T-helper 22 cell (primary cell): ENCODE measurements around the gene CDK6.
"Not testable (repeated sequence)": the region's sequence is repeated elsewhere in the genome, so short reads cannot be mapped to it uniquely, and the experiment has no call there.

ENCODE experiments used
- DNase-seq: peaks from one replicate; pipeline ENCODE4 v3.0.0-alpha.2; 2020; ENCODE audit warnings: low read depth

Gene CDK6

DNA sequence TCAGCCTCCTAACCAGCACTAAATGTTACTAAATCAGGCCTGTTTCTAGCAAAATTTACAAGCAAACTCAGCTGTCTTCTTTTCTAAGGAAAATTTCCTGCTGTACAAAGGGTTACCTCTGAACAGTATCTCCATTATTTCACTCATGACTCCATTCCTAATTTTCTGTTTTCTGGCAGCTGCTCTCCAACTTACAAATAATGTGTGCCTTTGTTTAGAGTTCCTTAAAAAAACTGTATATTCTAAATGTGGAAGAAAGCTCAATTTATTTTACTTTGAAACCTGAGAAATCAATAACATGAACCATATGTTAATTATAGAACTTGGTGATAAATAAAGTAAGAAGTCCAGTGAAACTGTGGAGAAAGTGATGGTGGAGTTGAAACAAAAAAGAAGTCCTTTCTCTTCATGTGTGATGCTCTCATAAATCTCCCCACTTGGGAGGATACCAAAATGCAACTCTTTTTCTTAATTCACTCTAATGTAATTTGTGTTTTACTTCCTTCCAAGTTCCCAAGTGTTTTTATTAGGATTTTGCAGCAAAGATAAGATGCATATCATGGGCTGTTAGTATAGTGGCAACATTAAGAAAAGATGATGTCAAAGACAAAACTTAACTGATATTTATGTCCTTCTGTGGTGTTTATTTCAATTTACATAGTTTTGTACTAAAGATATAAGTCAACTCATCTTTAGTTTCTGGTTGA, 74.8 kb downstream of the CDK6 start:
- no peak for DNase-seq

DNA sequence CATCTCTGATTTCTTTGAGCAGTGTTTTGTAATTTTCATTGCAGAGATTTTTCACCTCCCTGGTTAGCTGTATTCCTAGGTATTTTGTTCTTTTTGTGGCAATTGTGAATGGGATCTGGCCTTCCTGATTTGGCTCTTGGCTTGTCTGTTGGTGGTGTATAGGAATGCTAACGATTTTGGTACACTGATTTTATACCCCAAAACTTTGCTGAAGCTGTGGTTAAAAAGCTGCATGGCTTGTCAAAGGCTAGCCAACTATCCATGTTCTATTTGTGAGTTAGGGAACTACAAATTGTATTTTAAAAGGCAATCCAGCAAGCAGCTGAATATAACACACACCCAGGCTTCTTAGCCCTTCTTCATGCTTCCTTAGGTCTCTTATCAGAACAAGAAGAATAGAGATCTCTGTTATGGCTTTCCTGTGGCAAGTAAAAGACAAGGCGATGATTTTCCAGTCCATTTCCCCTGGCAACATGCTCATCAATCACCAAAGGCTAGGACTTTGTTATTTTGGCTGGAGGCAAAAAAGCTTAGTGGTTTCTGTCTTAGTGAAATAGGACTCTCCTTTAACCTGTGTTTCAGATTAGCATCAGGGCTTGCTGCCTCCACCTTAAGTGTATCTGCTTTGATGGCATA, 77.5 kb downstream of the CDK6 start:
- no peak for DNase-seq

DNA sequence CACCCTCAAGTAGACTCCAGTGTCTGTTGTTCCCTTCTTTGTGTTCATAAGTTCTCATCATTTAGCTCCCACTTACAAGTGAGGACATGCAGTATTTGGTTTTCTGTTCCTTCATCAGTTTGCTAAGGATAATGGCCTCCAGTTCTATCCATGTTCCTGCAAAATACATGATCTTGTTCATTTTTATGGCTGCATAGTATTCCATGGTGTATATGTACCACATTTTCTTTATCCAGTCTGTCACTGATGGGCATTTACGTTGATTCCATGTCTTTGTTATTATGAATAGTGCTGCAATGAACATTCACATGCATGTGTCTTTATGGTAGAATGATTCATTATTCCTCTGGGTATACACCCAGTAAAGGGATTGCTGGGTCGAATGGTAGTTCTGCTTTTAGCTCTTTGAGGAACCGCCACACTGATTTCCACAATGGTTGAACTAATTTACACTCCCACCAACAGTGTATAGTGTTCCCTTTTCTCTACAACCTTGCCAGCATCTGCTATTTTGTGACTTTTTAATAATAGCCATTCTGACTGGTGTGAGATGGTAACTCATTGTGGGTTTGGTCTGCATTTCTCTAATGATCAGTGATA, 79.0 kb downstream of the CDK6 start:
- not testable (repeated sequence) for DNase-seq

DNA sequence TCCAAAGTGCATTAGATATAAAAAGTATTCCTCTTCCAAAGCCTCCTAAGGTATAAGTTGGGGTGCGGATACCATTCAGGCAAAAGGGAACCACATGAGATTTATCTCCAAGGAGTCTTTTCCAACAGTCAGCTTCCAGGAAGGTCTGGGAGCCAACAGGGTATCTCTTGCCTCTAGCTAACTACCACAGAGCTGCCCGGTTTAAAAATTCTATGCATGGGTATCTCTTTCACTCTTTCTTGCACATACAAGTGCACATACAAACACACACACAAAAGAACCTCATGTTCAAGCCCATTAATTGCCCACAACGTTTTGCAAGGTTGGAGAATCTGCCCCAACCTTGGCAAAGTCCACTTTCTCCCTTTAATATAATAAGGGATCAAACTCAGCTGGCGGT, 80.7 kb downstream of the CDK6 start:
- no peak for DNase-seq

DNA sequence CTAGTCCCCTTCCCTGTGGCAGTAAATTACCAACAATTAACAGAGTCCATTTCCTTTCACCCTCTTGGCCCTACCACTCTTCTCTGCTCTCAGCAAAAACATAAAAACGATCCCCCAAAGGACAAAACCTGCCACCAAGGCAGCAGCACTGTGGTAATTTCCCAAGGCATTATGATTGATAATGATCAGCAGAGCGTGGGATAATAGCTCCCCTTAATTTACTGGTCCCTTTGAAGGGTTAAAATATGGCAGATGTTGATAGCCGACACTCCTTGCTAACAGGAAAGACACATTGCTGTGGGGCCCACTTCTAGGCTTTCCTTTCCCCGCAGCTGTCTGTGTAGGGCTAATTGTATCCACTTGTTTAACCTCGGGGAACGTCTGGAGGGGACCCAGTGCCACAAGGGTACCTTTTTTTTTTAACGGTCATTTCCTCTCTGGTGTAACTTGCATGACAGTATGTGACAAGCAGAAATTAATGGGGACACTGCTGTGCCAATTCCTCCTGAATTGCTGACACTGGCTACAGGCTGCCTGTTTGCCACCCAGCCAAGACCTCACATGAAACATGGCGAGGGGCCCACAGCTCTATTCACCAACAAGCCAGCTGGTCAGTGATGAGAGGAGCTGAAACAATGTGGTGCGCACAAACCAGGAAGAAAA, 81.3 kb downstream of the CDK6 start:
- no peak for DNase-seq

DNA sequence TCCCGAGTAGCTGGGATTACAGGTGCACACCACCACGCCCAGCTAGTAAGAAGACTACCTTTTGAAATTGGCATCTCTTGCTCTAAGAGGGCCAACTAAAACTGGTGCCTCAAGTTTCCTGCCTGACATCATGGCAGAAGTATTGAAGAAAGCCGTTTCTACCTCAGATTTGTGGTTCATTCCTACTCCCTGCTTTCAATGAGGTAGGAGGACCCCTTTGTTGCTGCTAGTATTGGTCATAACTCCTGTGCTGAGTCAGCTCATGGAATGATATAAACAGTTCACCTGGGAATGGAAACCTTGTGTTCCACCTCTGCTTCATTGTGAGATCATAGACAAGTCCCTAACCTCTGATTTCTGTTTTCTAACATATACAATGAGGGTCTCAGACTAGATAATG, 82.8 kb downstream of the CDK6 start:
- no peak for DNase-seq

DNA sequence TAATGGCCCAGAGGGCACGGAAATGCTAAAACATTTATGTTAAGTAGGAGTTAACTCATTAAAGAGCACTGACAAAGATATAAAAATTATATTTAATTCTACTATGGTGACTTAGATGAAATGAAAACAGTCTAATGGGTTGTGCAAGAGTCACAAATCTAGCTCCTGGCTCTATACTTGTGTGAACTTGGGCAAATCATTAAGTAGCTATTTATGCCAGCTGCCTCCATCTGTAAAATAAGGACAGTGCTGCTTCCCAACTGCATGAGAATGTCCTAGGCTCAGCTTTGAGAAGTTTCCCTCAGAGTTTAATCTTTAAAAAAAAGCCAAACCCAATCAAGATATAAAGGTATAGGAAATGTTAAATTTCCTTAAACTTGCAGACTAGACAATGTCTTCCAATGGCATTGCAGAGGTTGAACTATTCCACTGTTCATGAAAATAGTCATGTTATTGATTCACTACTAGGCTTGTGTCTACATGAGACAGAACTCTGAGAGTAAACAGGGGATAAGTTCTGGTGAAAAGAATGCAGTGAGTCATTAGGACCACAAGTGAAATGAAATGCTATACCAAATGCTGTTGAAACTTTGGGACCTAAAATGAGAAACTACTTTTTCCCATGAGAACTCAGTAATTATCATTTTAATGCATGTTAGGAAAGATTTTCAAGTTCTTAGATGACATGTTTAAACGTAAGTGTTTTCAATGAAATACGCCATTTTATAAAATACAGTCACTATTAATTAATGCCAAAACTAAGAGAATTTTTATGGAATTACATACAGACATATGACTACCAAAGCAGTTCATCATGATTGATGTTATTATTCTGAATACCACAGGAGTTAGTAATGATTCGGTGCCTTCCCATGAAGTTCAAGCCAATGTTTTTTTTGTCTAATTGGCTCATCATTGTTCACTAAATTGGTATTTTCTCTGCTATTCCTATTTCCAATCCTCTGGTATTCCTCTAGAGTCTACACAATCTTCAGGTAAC, 84.2 kb downstream of the CDK6 start:
- DNase-seq, result no peak

DNA sequence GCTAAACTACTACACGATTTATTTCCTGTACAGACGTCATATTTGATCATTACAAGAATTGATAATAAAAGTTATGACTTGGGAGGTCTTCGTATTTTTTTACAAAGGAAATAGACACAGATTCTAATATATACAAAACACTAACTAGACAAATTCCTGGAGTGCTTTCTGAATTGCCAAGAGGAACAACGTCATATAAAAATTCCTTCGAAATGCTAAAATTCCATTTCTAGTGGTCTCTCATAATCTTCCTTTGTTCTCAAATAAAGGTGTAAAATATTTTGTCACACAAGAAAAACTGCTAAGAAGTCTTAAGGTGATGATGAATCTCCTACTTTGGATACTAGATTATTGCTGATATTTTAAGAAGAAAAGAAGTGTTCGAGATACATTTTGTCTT, 85.4 kb downstream of the CDK6 start:
- no peak for DNase-seq

DNA sequence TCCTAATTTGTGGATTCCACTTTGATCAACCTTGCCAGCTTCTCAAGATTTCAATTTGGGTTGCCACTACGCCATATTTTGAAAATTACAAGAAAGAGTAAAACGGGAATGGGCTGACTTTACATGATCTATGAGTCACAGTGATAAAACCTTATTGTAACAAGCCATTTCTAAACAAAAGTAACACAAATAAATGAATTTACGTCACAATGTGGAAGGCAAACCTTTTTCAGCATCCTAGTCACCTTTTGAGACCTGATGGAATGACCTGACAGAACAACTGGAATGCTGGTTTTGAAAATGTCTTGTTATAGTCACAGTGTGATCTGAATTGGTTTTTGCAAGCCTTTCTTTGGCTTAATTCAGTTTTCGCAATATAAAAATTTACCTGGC, 85.9 kb downstream of the CDK6 start:
- DNase-seq, result no peak

DNA sequence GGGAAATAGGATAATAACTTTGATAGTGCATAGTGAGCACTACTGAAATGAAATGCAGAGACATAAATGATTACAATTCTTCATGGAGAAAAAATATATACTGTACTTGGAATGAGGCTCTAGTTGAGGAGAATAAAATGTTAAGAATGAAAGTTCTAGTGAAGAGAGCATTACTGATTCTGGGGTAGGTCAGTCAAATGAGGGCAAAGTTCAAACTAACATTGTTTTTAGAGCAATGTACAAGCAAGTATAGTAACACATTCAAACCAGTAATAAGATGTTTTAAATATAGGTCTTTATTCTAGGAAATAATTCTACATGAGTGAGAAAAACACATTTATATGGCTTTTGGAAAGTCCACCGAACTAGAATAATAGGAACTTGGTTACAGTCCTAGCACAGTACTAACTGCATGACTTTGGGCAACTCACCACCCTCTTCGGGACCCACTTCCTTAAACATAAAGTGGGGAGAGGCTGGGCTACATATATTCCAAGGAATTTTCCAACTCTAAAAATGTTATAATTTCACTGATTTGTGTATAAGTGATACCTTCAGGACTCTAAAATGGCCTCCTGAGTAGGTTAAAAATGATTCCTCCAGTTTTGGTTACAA, 86.4 kb downstream of the CDK6 start:
- no peak for DNase-seq

DNA sequence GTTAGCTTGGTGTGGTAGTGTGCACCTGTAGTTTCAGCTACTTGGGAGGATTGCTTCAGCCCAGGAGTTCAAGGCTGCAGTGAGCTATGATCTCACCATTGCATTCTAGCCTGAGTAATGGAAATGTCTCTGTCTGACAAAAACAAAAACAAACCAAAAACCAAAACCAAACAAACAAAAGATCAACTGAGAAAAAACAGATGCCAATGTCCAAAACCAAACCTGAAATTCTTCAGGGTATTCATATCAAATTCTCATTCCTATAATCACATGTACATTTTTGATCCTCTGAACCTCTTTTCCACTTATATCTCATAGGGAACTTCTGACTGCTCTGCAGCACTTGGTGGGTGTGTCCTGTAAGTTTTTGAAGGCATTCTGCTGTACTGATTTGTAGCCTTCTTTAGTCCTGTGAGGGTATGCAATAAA, 87.0 kb downstream of the CDK6 start:
- DNase-seq, result no peak

DNA sequence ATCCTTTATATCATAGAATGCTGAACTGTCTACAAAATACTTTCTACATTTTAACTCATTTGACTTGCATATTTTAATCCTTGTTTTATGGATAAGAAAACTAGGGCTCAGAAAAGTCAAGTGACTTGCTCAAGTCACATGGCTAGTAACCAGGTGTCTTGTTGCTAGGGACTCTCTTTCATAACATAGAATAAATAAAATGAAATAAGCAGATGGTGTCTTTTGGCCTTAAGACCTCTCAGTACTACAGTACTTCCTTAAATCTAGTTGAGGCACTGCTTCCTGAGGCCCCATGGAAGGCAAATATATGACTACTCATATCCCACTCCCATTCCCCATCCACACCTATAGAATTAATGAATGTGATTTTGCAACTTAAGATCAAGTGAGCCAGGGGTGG, 87.9 kb downstream of the CDK6 start:
- no peak for DNase-seq

DNA sequence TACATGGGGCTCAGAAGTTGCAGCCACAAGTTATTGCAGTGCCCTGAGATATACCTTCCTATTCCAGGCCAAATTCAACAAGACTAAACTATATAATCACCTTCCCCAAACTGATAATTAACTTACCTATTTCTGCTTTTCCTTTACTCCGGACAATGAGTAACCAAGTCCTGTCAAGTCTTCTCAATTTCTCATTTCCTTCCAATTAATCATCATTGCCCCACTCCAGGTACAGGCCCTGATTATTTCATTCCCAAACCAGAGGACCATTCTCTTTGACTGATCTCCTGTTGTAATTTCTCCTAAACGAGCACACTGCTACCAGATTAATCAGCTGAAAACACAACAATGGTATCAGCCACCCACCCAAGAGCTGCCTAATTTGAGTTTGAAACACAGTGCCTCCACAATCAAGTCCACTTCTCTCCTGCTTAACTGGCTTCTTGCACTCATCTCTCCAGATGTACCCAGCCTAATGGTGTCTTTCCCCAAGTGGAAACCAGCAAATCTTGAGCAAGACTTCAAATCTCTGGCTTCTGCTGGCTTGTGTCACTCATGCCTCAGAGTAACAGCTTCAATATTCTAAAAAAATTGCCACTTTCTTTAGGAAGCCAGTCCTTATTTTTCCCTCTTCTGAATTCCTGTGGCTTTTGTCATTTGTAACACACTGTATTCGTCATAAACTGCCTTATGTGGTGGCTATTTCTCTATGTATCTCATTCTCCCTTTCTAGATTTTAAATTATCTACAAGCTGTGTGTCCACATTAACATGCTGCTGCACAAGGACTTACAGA, 89.1 kb downstream of the CDK6 start:
- no peak for DNase-seq

DNA sequence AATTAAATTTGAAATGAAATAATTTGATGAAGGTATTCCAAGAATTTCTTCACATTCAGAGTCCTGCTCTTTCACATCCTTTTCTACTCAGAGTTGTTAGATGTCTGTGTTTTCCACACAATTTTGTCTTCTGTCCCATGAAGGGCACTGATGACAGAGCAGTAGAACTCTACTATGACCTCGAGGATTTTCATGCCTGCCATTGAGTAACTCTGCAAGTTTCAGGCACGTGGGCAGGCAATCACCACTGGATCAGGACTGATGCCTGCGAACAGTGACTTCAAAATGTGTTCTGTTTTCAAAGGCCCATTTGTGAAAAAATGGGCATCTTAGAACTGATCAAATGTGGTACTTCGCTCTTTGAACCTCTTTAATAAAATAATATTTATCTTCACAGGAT, 91.1 kb downstream of the CDK6 start:
- DNase-seq, result no peak

DNA sequence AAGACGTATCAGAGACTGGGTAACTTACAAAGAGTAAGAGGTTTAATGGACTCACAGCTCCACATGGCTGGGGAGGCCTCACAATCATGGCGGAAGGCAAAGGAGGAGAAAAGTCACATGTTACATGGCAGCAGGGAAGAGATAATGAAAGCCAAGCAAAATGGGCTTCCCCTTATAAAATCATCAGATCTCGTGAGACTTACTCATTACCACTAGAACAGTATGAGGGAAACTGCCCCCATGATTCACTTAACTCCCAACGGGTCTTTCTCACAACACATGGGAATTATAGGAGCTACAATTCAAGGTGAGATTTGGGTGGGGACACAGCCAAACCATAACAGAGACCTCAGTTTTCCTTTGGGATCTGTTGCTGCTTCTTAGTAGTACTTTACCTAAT, 92.2 kb downstream of the CDK6 start:
- DNase-seq, result not testable (repeated sequence)

DNA sequence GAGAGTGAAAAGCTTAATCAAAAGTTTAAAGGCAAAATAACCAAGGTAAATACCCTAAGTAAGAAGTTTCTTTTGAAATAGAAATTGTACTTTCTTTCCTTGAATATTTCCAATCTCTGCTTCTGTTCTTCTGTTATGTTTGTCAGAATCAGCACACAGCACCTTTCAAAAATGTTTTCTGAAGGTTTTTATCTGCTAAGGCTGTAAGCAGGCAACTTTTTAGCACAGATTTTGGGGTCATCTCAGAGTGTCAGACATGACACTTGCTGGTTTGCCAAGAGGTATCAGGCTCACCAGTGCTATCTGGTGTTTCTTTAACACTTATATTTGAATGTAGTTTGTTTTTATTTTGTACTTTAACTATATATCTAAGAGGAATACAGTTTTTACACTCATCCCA, 94.2 kb downstream of the CDK6 start:
- no peak for DNase-seq

DNA sequence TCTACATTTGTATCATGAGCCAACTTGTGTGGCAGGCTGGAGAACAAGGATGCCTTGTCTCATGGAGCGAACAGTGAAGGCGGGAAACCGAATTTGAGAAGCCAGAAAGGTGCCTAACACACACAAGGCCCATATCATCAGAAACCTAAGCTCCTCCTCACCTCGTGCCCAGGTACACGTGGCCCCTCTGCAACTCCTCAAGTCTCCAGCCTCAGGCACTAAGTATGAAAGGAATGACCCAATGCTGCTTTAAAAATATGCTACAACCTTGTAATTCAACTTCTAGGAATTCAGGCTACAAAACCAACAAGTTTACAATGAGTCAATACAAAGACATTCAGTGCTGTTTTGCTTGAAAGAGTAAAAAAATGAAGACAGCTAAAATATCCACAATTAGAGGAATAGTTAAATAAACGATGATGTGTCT, 95.7 kb downstream of the CDK6 start:
- DNase-seq, result no peak

DNA sequence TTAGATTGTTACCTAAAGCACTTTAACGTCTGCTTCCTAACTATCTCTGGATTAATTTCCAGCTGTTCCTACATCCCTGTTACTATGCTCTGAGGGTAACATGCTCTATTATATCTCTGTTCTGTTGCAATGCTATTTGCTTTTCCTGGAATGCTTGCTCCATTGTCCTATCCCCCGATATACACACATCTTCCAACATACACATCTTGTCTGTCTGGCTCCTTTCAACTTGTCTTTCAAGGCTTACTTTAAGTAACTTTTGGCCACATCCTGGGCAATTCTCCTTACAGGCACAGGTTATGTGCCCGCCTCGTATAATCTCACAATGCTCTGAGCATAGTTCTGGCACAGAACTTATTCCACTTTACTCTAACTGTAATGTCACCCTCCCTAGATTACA, 96.2 kb downstream of the CDK6 start:
- no peak for DNase-seq

DNA sequence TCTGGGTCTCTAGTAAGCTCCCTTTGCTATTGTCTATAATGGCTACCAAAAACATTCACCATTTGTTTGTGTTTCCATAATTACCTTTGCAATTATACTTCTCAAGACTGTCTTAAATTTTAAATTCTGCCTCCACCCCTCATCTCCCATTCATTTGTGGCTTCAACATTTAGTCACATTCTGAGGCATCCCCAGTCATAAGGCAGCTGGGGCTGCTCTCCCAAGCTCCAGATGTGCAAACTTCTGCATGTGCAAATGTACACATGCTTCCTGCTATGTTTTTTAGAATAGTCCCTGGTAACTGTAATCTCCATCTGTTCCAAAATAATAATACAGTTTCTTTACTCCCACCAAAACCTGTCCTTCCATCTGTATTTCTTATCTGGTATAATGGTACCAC, 97.3 kb downstream of the CDK6 start:
- no peak for DNase-seq

DNA sequence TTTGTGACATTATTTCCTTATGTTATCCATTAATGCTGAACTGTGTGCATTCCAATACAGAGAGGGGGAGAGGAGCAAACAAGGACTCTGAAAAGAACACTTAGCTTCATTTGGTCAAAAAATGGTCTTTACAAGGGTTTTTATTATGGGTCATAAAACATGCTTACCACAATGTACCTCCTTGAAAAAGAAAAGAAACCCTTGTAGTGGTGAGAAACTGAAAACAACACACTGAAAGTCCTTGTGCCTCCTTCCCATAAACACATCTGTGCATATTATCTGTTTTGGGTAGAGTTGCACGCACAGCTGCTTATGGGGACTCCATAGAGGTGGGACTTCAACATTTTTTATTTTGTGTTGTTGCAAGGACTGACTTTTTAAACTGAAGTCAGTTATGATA, 98.7 kb downstream of the CDK6 start:
- DNase-seq, result no peak

DNA sequence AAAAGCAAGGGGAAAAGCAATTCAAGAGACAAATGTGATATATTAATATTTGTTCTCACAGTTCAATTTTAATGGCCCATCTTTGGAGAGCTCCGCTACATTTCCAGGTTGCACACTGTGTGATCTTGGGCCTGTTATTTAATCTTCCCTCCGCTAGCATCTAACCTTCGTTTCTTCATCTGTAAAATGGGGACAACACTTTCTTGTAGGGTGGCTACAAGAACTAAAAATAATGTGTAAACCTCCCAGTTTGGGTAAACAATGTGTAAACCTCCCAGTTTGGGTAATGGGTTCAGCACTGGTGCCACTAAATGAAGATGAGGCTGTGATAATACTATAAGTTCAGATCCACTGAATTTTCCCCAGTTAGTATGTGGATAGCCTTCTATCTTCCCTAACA, 99.5 kb downstream of the CDK6 start:
- no peak for DNase-seq
